HEK293 (cell line): ENCODE measurements around the gene OR9G1.

ENCODE experiments used
- CTCF ChIA-PET: fragments of 350-600 bp; formaldehyde crosslinking; extraction: SDS; loops from one replicate; lab custom pipeline; 2021; ENCODE audit warnings: antibody characterized with exemption; lab: Yijun Ruan, JAX
- POLR2A ChIA-PET: fragments of 300-600 bp; formaldehyde crosslinking; extraction: SDS; loops from one replicate; lab custom pipeline; 2020; ENCODE audit warnings: antibody characterized with exemption, inconsistent platforms; lab: Yijun Ruan, JAX
- H3K27ac ChIP-seq: fragments of 200-500 bp; sonication (Bioruptor generic); 2 replicates; pipeline ENCODE4 v1.5.1; 2014; ENCODE audit warnings: low read depth, low read length, control low read depth, inconsistent platforms; ENCODE audit errors: extremely low read depth
- H3K36me3 ChIP-seq, 2 experiments: fragments of 200-500 bp in 1 of 2; sonication (Bioruptor generic) in 1 of 2; 1 replicate in 1 of 2; 2 replicates in 1 of 2; pipeline ENCODE4 v1.5.1; 2014 to 2017; ENCODE audit warnings: inconsistent platforms in 2 of 2, low read length in 2 of 2; ENCODE audit not compliant: control insufficient read depth in 2 of 2, insufficient read depth in 1 of 2
- H3K4me1 ChIP-seq: fragments of 200-500 bp; sonication (Bioruptor generic); 2 replicates; pipeline ENCODE4 v1.5.1; 2014; ENCODE audit warnings: mild to moderate bottlenecking, low read length, inconsistent platforms; ENCODE audit not compliant: control insufficient read depth, insufficient read depth
- H3K4me3 ChIP-seq: 2 replicates; pipeline ENCODE4 v1.5.1; 2011; ENCODE audit warnings: low read depth, mild to moderate bottlenecking, control low read depth, low read length, moderate library complexity
- H3K9me3 ChIP-seq: fragments of 200-500 bp; sonication (Bioruptor generic); 2 replicates; pipeline ENCODE4 v1.5.1; 2014; ENCODE audit warnings: low read depth, low read length, inconsistent platforms; ENCODE audit not compliant: control insufficient read depth, insufficient read depth
- AEBP2 ChIP-seq: fragments of 450-650 bp; formaldehyde crosslinking; IDR thresholded peaks from 2 replicates; pipeline ENCODE4 v1.5.1; 2016; ENCODE audit warnings: missing biosample characterization, missing genetic modification characterization, borderline replicate concordance
- GLIS2 ChIP-seq: fragments of 450-650 bp; formaldehyde crosslinking; IDR thresholded peaks from 2 replicates; pipeline ENCODE4 v1.5.1; 2016; ENCODE audit warnings: missing biosample characterization, missing genetic modification characterization
- KLF7 ChIP-seq: fragments of 450-650 bp; formaldehyde crosslinking; IDR thresholded peaks from 2 replicates; pipeline ENCODE4 v1.5.1; 2016; ENCODE audit warnings: missing biosample characterization, missing genetic modification characterization, borderline replicate concordance
- SCRT2 ChIP-seq: fragments of 450-650 bp; formaldehyde crosslinking; IDR thresholded peaks from 2 replicates; pipeline ENCODE4 v1.5.1; 2016; ENCODE audit warnings: missing biosample characterization, missing genetic modification characterization
- SP3 ChIP-seq: fragments of 450-650 bp; formaldehyde crosslinking; IDR thresholded peaks from 2 replicates; pipeline ENCODE4 v1.5.1; 2016; ENCODE audit warnings: missing biosample characterization, missing genetic modification characterization
- SP7 ChIP-seq: fragments of 450-650 bp; formaldehyde crosslinking; IDR thresholded peaks from 2 replicates; pipeline ENCODE4 v1.5.1; 2016; ENCODE audit warnings: missing biosample characterization, missing genetic modification characterization
- ZBTB1 ChIP-seq: fragments of 450-650 bp; formaldehyde crosslinking; IDR thresholded peaks from 2 replicates; pipeline ENCODE4 v1.5.1; 2016; ENCODE audit warnings: missing biosample characterization, missing genetic modification characterization
- ZBTB21 ChIP-seq: fragments of 450-650 bp; formaldehyde crosslinking; IDR thresholded peaks from 2 replicates; pipeline ENCODE4 v1.5.1; 2017; ENCODE audit warnings: missing biosample characterization, missing genetic modification characterization
- ZBTB48 ChIP-seq: fragments of 450-650 bp; formaldehyde crosslinking; IDR thresholded peaks from 2 replicates; pipeline ENCODE4 v1.5.1; 2016; ENCODE audit warnings: missing biosample characterization, missing genetic modification characterization
- ZNF112 ChIP-seq: fragments of 450-650 bp; formaldehyde crosslinking; IDR thresholded peaks from 2 replicates; pipeline ENCODE4 v1.5.0; 2017; ENCODE audit warnings: missing biosample characterization, missing genetic modification characterization
- ZNF121 ChIP-seq: fragments of 450-650 bp; formaldehyde crosslinking; IDR thresholded peaks from 2 replicates; pipeline ENCODE4 v1.5.1; 2016; ENCODE audit warnings: missing biosample characterization, missing genetic modification characterization
- ZNF146 ChIP-seq: fragments of 450-650 bp; formaldehyde crosslinking; IDR thresholded peaks from 2 replicates; pipeline ENCODE4 v1.5.1; 2016; ENCODE audit warnings: missing biosample characterization, missing genetic modification characterization
- ZNF157 ChIP-seq: fragments of 450-650 bp; formaldehyde crosslinking; IDR thresholded peaks from 2 replicates; pipeline ENCODE4 v1.5.1; 2016; ENCODE audit warnings: missing biosample characterization, missing genetic modification characterization
- ZNF274 ChIP-seq, 2 experiments: fragments of 200-500 bp in 1 of 2; fragments of 450-650 bp in 1 of 2; sonication (Bioruptor generic) in 1 of 2; formaldehyde crosslinking in 1 of 2; IDR thresholded peaks; 2 replicates each; pipeline versions ENCODE4 v1.5.1 to v1.6.1; 2014 to 2016; ENCODE audit warnings: borderline replicate concordance in 1 of 2, inconsistent platforms in 1 of 2, low read length in 1 of 2, missing biosample characterization in 1 of 2, missing genetic modification characterization in 1 of 2
- ZNF292 ChIP-seq: fragments of 450-650 bp; formaldehyde crosslinking; IDR thresholded peaks from 2 replicates; pipeline ENCODE4 v1.5.1; 2016; ENCODE audit warnings: low read depth, missing biosample characterization, missing genetic modification characterization, borderline replicate concordance
- ZNF426 ChIP-seq: fragments of 450-650 bp; formaldehyde crosslinking; IDR thresholded peaks from 2 replicates; pipeline ENCODE4 v1.5.1; 2017; ENCODE audit warnings: missing biosample characterization, missing genetic modification characterization, mild to moderate bottlenecking, inconsistent platforms, moderate library complexity
- ZNF629 ChIP-seq: fragments of 450-650 bp; formaldehyde crosslinking; IDR thresholded peaks from 2 replicates; pipeline ENCODE4 v1.5.1; 2017; ENCODE audit warnings: missing biosample characterization, missing genetic modification characterization
- ZNF692 ChIP-seq: fragments of 450-650 bp; formaldehyde crosslinking; IDR thresholded peaks from 2 replicates; pipeline ENCODE4 v1.5.1; 2016; ENCODE audit warnings: missing biosample characterization, missing genetic modification characterization
- ZNF776 ChIP-seq: fragments of 450-650 bp; formaldehyde crosslinking; IDR thresholded peaks from 2 replicates; pipeline ENCODE4 v1.5.0; 2017; ENCODE audit warnings: missing biosample characterization, missing genetic modification characterization, borderline replicate concordance
- ZSCAN16 ChIP-seq: fragments of 450-650 bp; formaldehyde crosslinking; IDR thresholded peaks from 2 replicates; pipeline ENCODE4 v1.5.1; 2016; ENCODE audit warnings: missing biosample characterization, missing genetic modification characterization
- ZSCAN18 ChIP-seq: fragments of 450-650 bp; formaldehyde crosslinking; IDR thresholded peaks from 2 replicates; pipeline ENCODE4 v1.5.1; 2016; ENCODE audit warnings: missing biosample characterization, missing genetic modification characterization
- ZSCAN30 ChIP-seq: fragments of 450-650 bp; IDR thresholded peaks from 2 replicates; pipeline ENCODE4 v1.5.1; 2018; ENCODE audit warnings: missing biosample characterization, mild to moderate bottlenecking, missing genetic modification characterization, moderate library complexity

The OR9G1 gene

GRCh38 chr11:56740107-56740506, 41.2 kb downstream of the OR9G1 start (continued):
- TF ChIP-seq ZNF629 (tag by site-specific recombination) (no peak), ZNF426 (no peak), AEBP2 (tag by site-specific recombination) (no peak), ZSCAN18 (no peak), SP3 (no peak)

- Histone ChIP-seq H3K27ac (no peak overlapping the region), H3K4me1 (no peaks in the 10 kb centered on the region), H3K4me3 (no peak overlapping the region), H3K36me3 (no peaks in the 10 kb centered on the region), H3K9me3 (no peaks in the 10 kb centered on the region)
- TF ChIP-seq GLIS2 (tag by site-specific recombination) (no peak), ZSCAN16 (tag by site-specific recombination) (no peak), ZNF776 (tag by site-specific recombination) (no peak)
- POLR2A ChIA-PET = no interaction called here
- CTCF ChIA-PET = no interaction called here
Observed at GRCh38 chr11:56740886-56741285, 42.0 kb downstream of the OR9G1 start.

GRCh38 chr11:56748597-56748996, 49.7 kb downstream of the OR9G1 start, which contains the start of gene OR9G4:
Gene OR9G4 (minus strand): TSS chr11:56748697. CDS start chr11:56743766, 4,931 bp downstream.
- H3K4me1 ChIP-seq = no peaks in the 10 kb centered on the region
- POLR2A ChIA-PET = no interaction called here
- H3K27ac ChIP-seq = no peak within 1 kb of the TSS
- TF ChIP-seq ZNF157 (tag by site-specific recombination) (no peak), ZNF146 (tag by site-specific recombination) (no peak), ZNF692 (tag by site-specific recombination) (no peak), ZBTB21 (tag by site-specific recombination) (no peak), ZSCAN30 (tag by site-specific recombination) (no peak), ZNF112 (no peak), ZNF274 (IDR thresholded peaks at IDR 0.05; ENCODE audit: low read length) (no peak), ZNF274 (tag by site-specific recombination; IDR thresholded peaks at IDR 0.05; ENCODE audit: borderline replicate concordance) (no peak), ZBTB1 (no peak), SP7 (no peak), ZNF121 (tag by site-specific recombination) (no peak), ZBTB48 (tag by site-specific recombination) (no peak), SCRT2 (tag by site-specific recombination) (no peak), ZNF292 (tag by site-specific recombination) (no peak), KLF7 (tag by site-specific recombination) (no peak)
- no peaks in the 10 kb centered on the region for H3K9me3 ChIP-seq
- CTCF ChIA-PET = no interaction called here
- H3K4me3 ChIP-seq = no peak within 1 kb of the TSS
- H3K36me3 ChIP-seq = no peaks in the 10 kb centered on the region
